Smooth muscle cell (in vitro differentiated cells): ENCODE measurements around the gene MTHFD1L. TPM values are rescaled to one million over a fixed set of nuclear protein-coding genes. Genes with fewer than 3 reads are reported as not detected.

Experiments used
- DNase-seq: peaks from one replicate; lab custom pipeline; 2025; ENCODE audit not compliant: unreplicated experiment; lab: John Stamatoyannopoulos, UW
- H2AFZ ChIP-seq: fragments of 200-600 bp; sonication (generic); 2 replicates; pipeline ENCODE4 v1.6.0; 2016; ENCODE audit warnings: antibody characterized with exemption, low read depth, mild to moderate bottlenecking
- H3F3A ChIP-seq: fragments of 200-600 bp; sonication (generic); 2 replicates; pipeline ENCODE4 v1.6.0; 2017; ENCODE audit warnings: antibody characterized with exemption, low read depth
- H3K27ac ChIP-seq: fragments of 200-600 bp; sonication (generic); 2 replicates; pipeline ENCODE4 v1.5.1; 2016; ENCODE audit warnings: low read depth, mild to moderate bottlenecking
- H3K27me3 ChIP-seq: fragments of 200-600 bp; sonication (generic); 2 replicates; pipeline ENCODE4 v1.6.1; 2016; ENCODE audit warnings: low read depth, mild to moderate bottlenecking
- H3K36me3 ChIP-seq: fragments of 200-600 bp; sonication (generic); 2 replicates; pipeline ENCODE4 v1.5.1; 2016; ENCODE audit warnings: low read depth
- H3K4me1 ChIP-seq: fragments of 200-600 bp; sonication (generic); 2 replicates; pipeline ENCODE4 v1.5.1; 2016; ENCODE audit warnings: low read depth
- H3K4me2 ChIP-seq: fragments of 200-600 bp; sonication (generic); 2 replicates; pipeline ENCODE4 v1.6.0; 2016; ENCODE audit warnings: mild to moderate bottlenecking
- H3K4me3 ChIP-seq: fragments of 200-600 bp; sonication (generic); 2 replicates; pipeline ENCODE4 v1.5.1; 2016; ENCODE audit warnings: mild to moderate bottlenecking
- H3K79me2 ChIP-seq: fragments of 200-600 bp; sonication (generic); 2 replicates; pipeline ENCODE4 v1.6.0; 2016; ENCODE audit warnings: low read depth, mild to moderate bottlenecking
- H3K9ac ChIP-seq: fragments of 200-600 bp; sonication (generic); 2 replicates; pipeline ENCODE4 v1.6.0; 2016; ENCODE audit warnings: low read depth
- H3K9me3 ChIP-seq: fragments of 200-600 bp; sonication (generic); replicated peaks from 2 replicates; pipeline ENCODE4 v1.5.1; 2016; ENCODE audit warnings: low read depth
- H4K20me1 ChIP-seq: fragments of 200-600 bp; sonication (generic); 2 replicates; pipeline ENCODE4 v1.6.0; 2016; ENCODE audit warnings: low read depth
- CTCF ChIP-seq: fragments of 200-600 bp; sonication (generic); IDR thresholded peaks from 2 replicates; pipeline ENCODE4 v1.5.1; 2017; ENCODE audit warnings: borderline replicate concordance, mild to moderate bottlenecking, antibody characterized with exemption; ENCODE audit not compliant: insufficient read depth, poor library complexity, severe bottlenecking
- WGBS: methylation state at CpG from one replicate; pipeline ENCODE4 v1.1.7; 2016; ENCODE audit warnings: low lambda C conversion rate; 5-methylcytosine and 5-hydroxymethylcytosine counted together
- polyA plus RNA-seq: library from polyadenylated mRNA; unstranded; fragments of >200 nt; fragmentation: Nextera tagmentation; extraction: Ambion mirVana; gene quantifications from 2 replicates; pipeline ENCODE4 v1.2.1, GENCODE V29; 2016
- total RNA-seq: library from RNA; depleted of rRNA; stranded (reverse); fragments of >200 nt; gene quantifications from 2 replicates; pipeline ENCODE4 v1.2.3, GENCODE V29; 2014

MTHFD1L gene
- total and polyA plus RNA-seq, 2 experiments from 2014 or later, result 35.9 to 46.2 TPM

- H3K27ac ChIP-seq, result no peak overlapping the region
- no peak overlapping the region for H3K4me3 ChIP-seq
- 96% methylated on average over 11 of the region's 11 CpGs for WGBS
- TF ChIP-seq CTCF, result no peak
- no peak overlapping the region for H3K9ac ChIP-seq
- no peaks in the 10 kb centered on the region for H3K27me3 ChIP-seq
- H3K4me1 ChIP-seq, result no peaks in the 10 kb centered on the region
- H3K4me2 ChIP-seq, result no peak overlapping the region
- H3K36me3 ChIP-seq, result no peaks in the 10 kb centered on the region
- no peaks in the 10 kb centered on the region for H3F3A ChIP-seq
- no peaks in the 10 kb centered on the region for H3K79me2 ChIP-seq
- H4K20me1 ChIP-seq, result peaks cover 5% of the 10 kb centered on the region
- no peak overlapping the region for H2AFZ ChIP-seq
- no peaks in the 10 kb centered on the region for H3K9me3 ChIP-seq
- DNase-seq, result no peak
These were observed 115.6 kb downstream of the MTHFD1L start for GRCh38 chr6:150981095-150981494.

- Histone ChIP-seq H3K4me1 (no peaks in the 10 kb centered on the region), H3K9ac (no peak overlapping the region), H3F3A (no peaks in the 10 kb centered on the region), H2AFZ (no peak overlapping the region), H3K27me3 (no peaks in the 10 kb centered on the region), H3K4me2 (no peak overlapping the region), H3K79me2 (no peaks in the 10 kb centered on the region), H3K4me3 (no peak overlapping the region), H4K20me1 (peaks cover 5% of the 10 kb centered on the region), H3K36me3 (no peaks in the 10 kb centered on the region), H3K27ac (no peak overlapping the region), H3K9me3 (no peaks in the 10 kb centered on the region)
- 98% methylated on average over 2 of the region's 2 CpGs for WGBS
- no peak for TF ChIP-seq CTCF
- DNase-seq, result no peak
These were observed 116.2 kb downstream of the MTHFD1L start for GRCh38 chr6:150981669-150982068.

GRCh38 chr6:150987371-150987828 lies 121.9 kb downstream of the MTHFD1L start:
- Histone ChIP-seq H3K27me3 (no peaks in the 10 kb centered on the region), H2AFZ (no peak overlapping the region), H3K36me3 (no peaks in the 10 kb centered on the region), H3K9ac (no peak overlapping the region), H4K20me1 (no peaks in the 10 kb centered on the region), H3K4me1 (no peaks in the 10 kb centered on the region), H3K27ac (no peak overlapping the region), H3F3A (no peaks in the 10 kb centered on the region), H3K9me3 (no peaks in the 10 kb centered on the region), H3K4me2 (no peak overlapping the region), H3K79me2 (no peaks in the 10 kb centered on the region), H3K4me3 (no peak overlapping the region)
- WGBS, result 93% methylated on average over 7 of the region's 7 CpGs
- TF ChIP-seq CTCF, result no peak
- DNase-seq, result no peak

DNA sequence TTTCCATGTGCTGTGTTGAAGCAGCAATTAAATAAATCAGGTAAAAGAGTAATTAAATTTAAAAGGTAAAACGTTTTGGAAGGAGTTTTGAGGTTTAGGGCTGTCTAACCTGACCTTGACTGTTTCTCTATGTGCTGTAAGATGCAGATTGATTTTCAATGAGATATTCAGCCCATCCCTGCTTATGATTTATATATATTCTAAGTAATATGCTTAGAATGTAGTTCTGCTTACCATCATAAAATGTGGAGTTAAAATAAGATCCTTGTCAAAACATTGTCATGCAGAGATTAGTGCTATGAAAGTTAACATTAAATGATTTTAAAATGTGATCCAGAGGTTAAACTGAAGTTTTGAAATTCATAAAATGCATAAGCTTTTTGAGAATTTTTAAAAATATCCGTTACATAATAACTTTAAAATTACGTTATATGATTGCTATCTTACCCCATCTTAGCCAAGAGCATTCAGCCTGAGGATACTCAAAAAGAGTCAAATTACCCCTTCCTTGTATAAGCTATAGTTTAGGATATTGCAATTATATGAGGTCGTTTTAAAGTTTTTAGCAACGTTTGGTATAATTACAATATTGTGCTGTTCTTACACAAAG lies 122.5 kb downstream of the MTHFD1L start:
- DNase-seq, result no peak
- Histone ChIP-seq H3K36me3 (no peaks in the 10 kb centered on the region), H3K4me3 (no peak overlapping the region), H3K27me3 (no peaks in the 10 kb centered on the region), H3F3A (no peaks in the 10 kb centered on the region), H3K27ac (no peak overlapping the region), H3K4me1 (no peaks in the 10 kb centered on the region), H3K79me2 (no peaks in the 10 kb centered on the region), H3K4me2 (no peak overlapping the region), H2AFZ (no peak overlapping the region), H3K9me3 (no peaks in the 10 kb centered on the region), H4K20me1 (no peaks in the 10 kb centered on the region), H3K9ac (no peak overlapping the region)
- no peak for TF ChIP-seq CTCF
- WGBS, result 87% methylated on average over 5 of the region's 5 CpGs
